Activated CD8-positive, alpha-beta T cell treated with anti-CD3 and anti-CD28 coated beads, Interleukin-2, amount 10 ng/mL, durations not matched to agents 7 days and 5 days (primary cell): ENCODE results near the gene CINP. TPM values are rescaled to one million over a fixed set of nuclear protein-coding genes. Genes with fewer than 3 reads are reported as not detected.

Experiments used
- ATAC-seq: fragments of 150-1000 bp; cut with Tn5 transposase; one replicate; pipeline ENCODE4 v1.10.0; 2021; ENCODE audit warnings: moderate library complexity
- CTCF ChIA-PET: fragments of 350-600 bp; sonication (Branson Sonifier 250); formaldehyde crosslinking; loops from one replicate; lab custom pipeline; 2021; ENCODE audit warnings: antibody characterized with exemption; lab: Charles Lee
- POLR2A ChIA-PET: fragments of 350-600 bp; sonication (Branson Sonifier 250); formaldehyde crosslinking; loops from one replicate; lab custom pipeline; 2021; ENCODE audit warnings: antibody characterized with exemption; lab: Charles Lee
- DNase-seq: peaks from one replicate; pipeline ENCODE4 v3.0.0-alpha.2; 2020
- H3K27ac Mint-ChIP-seq: one replicate; pipeline ENCODE4 v1.8.0; 2021; ENCODE audit warnings: mild to moderate bottlenecking, mixed read lengths
- H3K27me3 Mint-ChIP-seq: one replicate; pipeline ENCODE4 v1.8.0; 2021; ENCODE audit warnings: low read depth, mixed read lengths
- H3K36me3 Mint-ChIP-seq: one replicate; pipeline ENCODE4 v1.8.0; 2021; ENCODE audit warnings: low read depth, mixed read lengths
- H3K4me1 Mint-ChIP-seq: one replicate; pipeline ENCODE4 v1.8.0; 2021; ENCODE audit warnings: low read depth, mixed read lengths
- H3K4me3 Mint-ChIP-seq: one replicate; pipeline ENCODE4 v1.8.0; 2021; ENCODE audit warnings: mild to moderate bottlenecking, mixed read lengths
- H3K9me3 Mint-ChIP-seq: one replicate; pipeline ENCODE4 v1.8.0; 2022; ENCODE audit warnings: mixed read lengths; ENCODE audit not compliant: insufficient read depth
- total RNA-seq, 2 experiments: library from RNA; stranded (reverse); gene quantifications; one replicate each; pipeline ENCODE4 v1.2.3, GENCODE V29; 2021

The CINP gene
- total RNA-seq, 2 experiments from 2014 or later, result 31.1 to 33.4 TPM

GRCh38 chr14:102377696-102378095 is 15.0 kb upstream of the CINP start:
- no peaks in the 10 kb centered on the region for H3K27me3 Mint-ChIP-seq
- H3K36me3 Mint-ChIP-seq, result peaks cover 6% of the 10 kb centered on the region
- no peaks in the 10 kb centered on the region for H3K9me3 Mint-ChIP-seq
- H3K4me1 Mint-ChIP-seq, result peaks cover 15% of the 10 kb centered on the region
- no peak for ATAC-seq
- ChIA-PET CTCF (interaction anchor here (1.3 to 2.0 kb wide), 2 partner anchors 13 to 17 kb away, joined by 4 to 5 read pairs; no protein-coding TSS in a partner anchor), POLR2A (no interaction called here)
- H3K4me3 Mint-ChIP-seq, result no peak overlapping the region
- H3K27ac Mint-ChIP-seq, result no peak overlapping the region
- no peak for DNase-seq

GRCh38 chr14:102375119-102375518 is 12.4 kb upstream of the CINP start:
- peaks cover 2% of the 10 kb centered on the region for H3K36me3 Mint-ChIP-seq
- H3K27me3 Mint-ChIP-seq, result no peaks in the 10 kb centered on the region
- POLR2A ChIA-PET, result interaction anchor here (0.5 to 0.6 kb wide), 2 partner anchors 50 to 107 kb away, joined by 3 read pairs; no protein-coding TSS in a partner anchor
- CTCF ChIA-PET, result interaction anchor here (0.6 to 1.6 kb wide), 3 partner anchors 150 to 484 kb away, joined by 3 read pairs; no protein-coding TSS in a partner anchor
- H3K4me3 Mint-ChIP-seq, result no peak overlapping the region
- H3K9me3 Mint-ChIP-seq, result no peaks in the 10 kb centered on the region
- H3K4me1 Mint-ChIP-seq, result peaks cover 15% of the 10 kb centered on the region
- ATAC-seq (no peak), DNase-seq (no peak)
- no peak overlapping the region for H3K27ac Mint-ChIP-seq

DNA sequence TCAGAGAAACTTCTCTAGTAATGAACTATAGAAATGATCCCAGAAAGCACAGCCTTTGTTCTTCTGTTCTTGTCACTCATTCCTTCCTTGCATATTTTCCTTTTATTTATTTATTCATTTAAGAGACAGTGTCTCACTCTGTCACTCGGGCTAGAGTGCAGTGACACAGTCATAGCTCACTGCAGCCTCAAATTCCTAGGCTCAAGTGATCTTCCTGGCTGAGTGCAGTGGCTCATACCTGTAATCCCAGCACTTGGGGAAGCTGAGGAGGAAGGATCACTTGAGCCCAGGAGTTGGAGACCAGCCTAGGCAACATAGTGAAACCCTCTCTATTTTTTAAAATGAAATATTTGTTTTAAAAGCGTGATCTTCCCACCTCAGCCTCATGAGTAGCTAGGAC is 11.6 kb upstream of the CINP start:
- peaks cover 15% of the 10 kb centered on the region for H3K4me1 Mint-ChIP-seq
- no peak for ATAC-seq
- H3K4me3 Mint-ChIP-seq, result no peak overlapping the region
- CTCF ChIA-PET, result no interaction called here
- POLR2A ChIA-PET, result no interaction called here
- no peaks in the 10 kb centered on the region for H3K9me3 Mint-ChIP-seq
- H3K27ac Mint-ChIP-seq, result no peak overlapping the region
- DNase-seq, result no peak
- H3K27me3 Mint-ChIP-seq, result no peaks in the 10 kb centered on the region
- peaks cover 2% of the 10 kb centered on the region for H3K36me3 Mint-ChIP-seq

DNA sequence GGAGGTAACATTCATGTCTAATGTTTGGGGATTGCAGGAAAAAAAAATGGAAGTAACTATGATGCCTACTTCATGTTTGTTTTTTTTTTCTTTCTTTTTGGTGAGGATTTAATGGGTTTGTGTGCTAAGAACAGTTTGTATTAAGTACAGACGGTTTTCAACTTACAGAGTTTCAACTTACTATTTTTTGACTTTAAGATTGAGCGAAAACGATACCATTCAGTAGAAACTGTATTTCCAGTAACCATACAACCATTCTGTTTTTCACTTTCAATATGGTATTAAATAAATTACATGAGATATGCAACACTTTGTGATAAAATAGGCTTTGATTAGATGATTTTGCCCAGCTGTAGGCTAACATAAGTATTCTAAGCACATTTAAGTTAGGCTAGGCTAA is 10.4 kb upstream of the CINP start:
- Mint-ChIP-seq H3K36me3 (no peaks in the 10 kb centered on the region), H3K27ac (no peak overlapping the region), H3K27me3 (no peaks in the 10 kb centered on the region), H3K4me3 (no peak overlapping the region), H3K4me1 (peaks cover 21% of the 10 kb centered on the region), H3K9me3 (no peaks in the 10 kb centered on the region)
- ATAC-seq (no peak), DNase-seq (no peak)
- ChIA-PET POLR2A (no interaction called here), CTCF (no interaction called here)

- DNase-seq, result no peak
- POLR2A ChIA-PET, result no interaction called here
- peaks cover 24% of the 10 kb centered on the region for H3K4me1 Mint-ChIP-seq
- no peak overlapping the region for H3K27ac Mint-ChIP-seq
- no peak overlapping the region for H3K4me3 Mint-ChIP-seq
- CTCF ChIA-PET, result interaction anchor here (0.8 kb wide), 1 partner anchor 57 kb away, joined by 3 read pairs; no protein-coding TSS in a partner anchor
- no peak for ATAC-seq
- no peaks in the 10 kb centered on the region for H3K9me3 Mint-ChIP-seq
- no peaks in the 10 kb centered on the region for H3K36me3 Mint-ChIP-seq
- H3K27me3 Mint-ChIP-seq, result no peaks in the 10 kb centered on the region
These were observed 8.7 kb upstream of the CINP start for GRCh38 chr14:102371361-102371760.

GRCh38 chr14:102370305-102370809 is 7.7 kb upstream of the CINP start:
- H3K4me3 Mint-ChIP-seq, result no peak overlapping the region
- H3K9me3 Mint-ChIP-seq, result no peaks in the 10 kb centered on the region
- ChIA-PET CTCF (interaction anchor here (0.8 kb wide), 1 partner anchor 56 kb away, joined by 3 read pairs; no protein-coding TSS in a partner anchor), POLR2A (no interaction called here)
- no peaks in the 10 kb centered on the region for H3K36me3 Mint-ChIP-seq
- H3K4me1 Mint-ChIP-seq, result peaks cover 21% of the 10 kb centered on the region
- no peak for DNase-seq
- no peak for ATAC-seq
- no peaks in the 10 kb centered on the region for H3K27me3 Mint-ChIP-seq
- H3K27ac Mint-ChIP-seq, result peak overlapping the region; percentile 55

GRCh38 chr14:102363182-102363943 is 673 bp upstream of the CINP start:
- POLR2A ChIA-PET, result interaction anchor here (1.1 to 2.5 kb wide), 3 partner anchors 29 to 415 kb away, joined by 3 to 19 read pairs (median 3); partner anchors contain the start of gene ZNF839
- CTCF ChIA-PET, result interaction anchor here (0.8 to 1.2 kb wide), 2 partner anchors 45 to 49 kb away, joined by 3 read pairs; no protein-coding TSS in a partner anchor
- peak; percentile 48 for DNase-seq
- Mint-ChIP-seq H3K27ac (peak overlapping the region; percentile 88), H3K4me1 (peaks cover 41% of the 10 kb centered on the region), H3K27me3 (no peaks in the 10 kb centered on the region), H3K36me3 (peaks cover under 1% of the 10 kb centered on the region), H3K4me3 (peak overlapping the region; percentile 93), H3K9me3 (no peaks in the 10 kb centered on the region)
- ATAC-seq, result peak; percentile 50

DNA sequence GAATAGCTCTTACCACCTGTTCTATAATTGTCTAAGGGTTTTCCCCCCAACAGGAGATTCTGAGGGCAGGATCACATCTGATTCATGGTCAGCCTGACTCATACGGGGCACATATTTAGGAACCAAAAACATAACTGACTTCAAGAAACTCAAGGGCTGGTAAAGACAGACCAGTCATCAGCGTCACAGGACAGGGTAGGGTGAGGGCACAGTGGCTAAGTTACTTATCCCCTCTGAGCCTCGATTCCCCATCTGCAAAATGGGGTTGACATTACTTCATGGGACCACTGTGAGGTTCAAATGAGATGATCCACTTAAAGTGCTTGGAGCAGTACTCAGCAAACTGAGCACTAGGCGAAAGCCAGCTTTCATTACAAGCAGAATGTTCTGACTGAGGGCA is 606 bp downstream of the CINP start:
- peak overlapping the region; percentile 94 for H3K27ac Mint-ChIP-seq
- ChIA-PET CTCF (interaction anchor here (1.2 to 1.3 kb wide), 2 partner anchors 43 to 48 kb away, joined by 3 read pairs; partner anchors contain the start of gene ZNF839), POLR2A (interaction anchor here (0.6 to 2.5 kb wide), 6 partner anchors 10 to 414 kb away, joined by 3 to 19 read pairs (median 4); partner anchors contain the start of gene ZNF839)
- ATAC-seq (peak; percentile 27), DNase-seq (peak; percentile 35)
- H3K36me3 Mint-ChIP-seq, result peaks cover 12% of the 10 kb centered on the region
- H3K9me3 Mint-ChIP-seq, result no peaks in the 10 kb centered on the region
- peak overlapping the region; percentile 93 for H3K4me3 Mint-ChIP-seq
- no peaks in the 10 kb centered on the region for H3K27me3 Mint-ChIP-seq
- H3K4me1 Mint-ChIP-seq, result peaks cover 29% of the 10 kb centered on the region

DNA sequence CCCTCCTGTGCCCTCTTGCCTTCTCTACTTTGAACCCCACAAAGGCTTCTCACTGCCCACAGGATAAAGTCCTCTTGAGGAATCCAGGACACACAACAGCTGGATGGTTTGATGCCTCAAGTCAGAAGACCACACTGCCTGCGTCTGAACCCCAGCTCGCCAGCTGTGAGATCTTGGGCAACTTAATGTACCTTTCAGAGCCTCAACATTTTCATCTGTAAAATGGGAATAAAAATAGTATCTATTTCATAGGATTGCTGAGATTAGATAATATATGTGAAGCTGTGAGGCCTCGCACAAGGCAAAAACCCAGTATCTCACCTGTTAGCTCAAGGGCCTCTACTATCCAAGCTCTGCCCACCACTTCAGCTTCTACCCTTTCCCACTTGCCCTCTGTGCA is 2.3 kb downstream of the CINP start:
- no peak overlapping the region for H3K4me3 Mint-ChIP-seq
- no peak for ATAC-seq

DNA sequence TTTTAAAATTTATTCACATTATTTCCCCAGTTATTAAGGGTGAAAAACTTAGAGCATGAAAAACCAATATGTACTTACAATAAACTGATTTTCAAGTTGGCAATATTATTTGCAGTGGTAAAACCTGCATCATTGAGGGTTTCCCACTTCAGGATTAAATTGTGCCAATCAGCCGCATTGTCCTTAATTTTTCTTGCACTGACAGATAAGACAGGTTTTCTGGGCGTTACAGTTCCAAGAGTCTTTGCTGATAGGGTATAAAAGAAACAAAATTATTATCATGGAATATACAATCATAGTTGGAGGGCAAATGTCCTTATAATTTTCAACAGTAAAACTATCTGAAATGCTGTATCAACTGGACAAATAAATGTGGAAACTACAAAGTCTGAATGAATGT is 3.3 kb downstream of the CINP start:
- no peak overlapping the region for H3K27ac Mint-ChIP-seq
- H3K36me3 Mint-ChIP-seq, result peaks cover 21% of the 10 kb centered on the region
- peaks cover 26% of the 10 kb centered on the region for H3K4me1 Mint-ChIP-seq
- no peaks in the 10 kb centered on the region for H3K9me3 Mint-ChIP-seq
- CTCF ChIA-PET, result no interaction called here
- DNase-seq (no peak), ATAC-seq (no peak)
- no peaks in the 10 kb centered on the region for H3K27me3 Mint-ChIP-seq
- no peak overlapping the region for H3K4me3 Mint-ChIP-seq
- POLR2A ChIA-PET, result no interaction called here

More for the DNA sequence above, 2.3 kb downstream of the CINP start:
- CTCF ChIA-PET, result no interaction called here
- no peak for DNase-seq
- Mint-ChIP-seq H3K4me1 (peaks cover 26% of the 10 kb centered on the region), H3K9me3 (no peaks in the 10 kb centered on the region), H3K27me3 (no peaks in the 10 kb centered on the region), H3K27ac (no peak overlapping the region), H3K36me3 (peaks cover 20% of the 10 kb centered on the region)
- POLR2A ChIA-PET, result no interaction called here

- no peak for ATAC-seq
- H3K4me3 Mint-ChIP-seq, result no peak overlapping the region
- no peaks in the 10 kb centered on the region for H3K9me3 Mint-ChIP-seq
- H3K27me3 Mint-ChIP-seq, result no peaks in the 10 kb centered on the region
- H3K27ac Mint-ChIP-seq, result no peak overlapping the region
- peaks cover 12% of the 10 kb centered on the region for H3K4me1 Mint-ChIP-seq
- ChIA-PET CTCF (interaction anchor here (0.9 to 1.1 kb wide), 2 partner anchors 13 to 82 kb away, joined by 3 read pairs; no protein-coding TSS in a partner anchor), POLR2A (interaction anchor here (0.6 kb wide), 1 partner anchor 338 kb away, joined by 3 read pairs; no protein-coding TSS in a partner anchor)
- peaks cover 35% of the 10 kb centered on the region for H3K36me3 Mint-ChIP-seq
- no peak for DNase-seq
These were observed 6.4 kb downstream of the CINP start for GRCh38 chr14:102356280-102356679.
